IPS DF 4.7 (cell line): ENCODE measurements around the gene TPPP.
"Not testable (repeated sequence)": the region's sequence is repeated elsewhere in the genome, so short reads cannot be mapped to it uniquely, and the experiment has no call there.

Source experiments
- DNase-seq: peaks from one replicate; pipeline ENCODE4 v3.0.0-alpha.2; 2013; ENCODE audit warnings: low spot score; ENCODE audit errors: extremely low read depth

Gene TPPP

GRCh38 chr5:646396-647201, 46.6 kb downstream of the TPPP start:
- no peak for DNase-seq

- DNase-seq: no peak
These were observed 47.7 kb downstream of the TPPP start for GRCh38 chr5:645421-645820.

GRCh38 chr5:644971-645370, 48.2 kb downstream of the TPPP start:
- no peak for DNase-seq

GRCh38 chr5:644509-644908, 48.6 kb downstream of the TPPP start:
- no peak for DNase-seq

GRCh38 chr5:643811-644271, 49.3 kb downstream of the TPPP start:
- no peak for DNase-seq

- no peak for DNase-seq
These were observed 49.8 kb downstream of the TPPP start for GRCh38 chr5:643351-643801.

- DNase-seq: no peak
These were observed 50.7 kb downstream of the TPPP start for GRCh38 chr5:642481-642880.

- DNase-seq: no peak
These were observed 51.8 kb downstream of the TPPP start for GRCh38 chr5:641331-641765.

GRCh38 chr5:640461-641330, 52.5 kb downstream of the TPPP start:
- DNase-seq: no peak

GRCh38 chr5:639584-640213, 53.5 kb downstream of the TPPP start:
- DNase-seq: no peak

GRCh38 chr5:639253-639530, 54.0 kb downstream of the TPPP start:
- no peak for DNase-seq

- DNase-seq: no peak
These were observed 54.5 kb downstream of the TPPP start for GRCh38 chr5:638501-639252.

- no peak for DNase-seq
These were observed 55.3 kb downstream of the TPPP start for GRCh38 chr5:637581-638450.

GRCh38 chr5:636951-637350, 56.2 kb downstream of the TPPP start:
- no peak for DNase-seq

- DNase-seq: no peak
These were observed 57.7 kb downstream of the TPPP start for GRCh38 chr5:635306-636055.

GRCh38 chr5:634191-634590, 59.0 kb downstream of the TPPP start:
- DNase-seq: no peak

- no peak for DNase-seq
These were observed 59.6 kb downstream of the TPPP start for GRCh38 chr5:633501-633955.

GRCh38 chr5:628351-629205, 64.6 kb downstream of the TPPP start:
- not testable (repeated sequence) for DNase-seq

- no peak for DNase-seq
These were observed 65.3 kb downstream of the TPPP start for GRCh38 chr5:627840-628239.
